Liver (tissue), 9 donors: ENCODE results near the gene NR2F1. TPM values are rescaled to one million over a fixed set of nuclear protein-coding genes. Genes with fewer than 3 reads are reported as not detected.

Experiments used
- DNase-seq: peaks from one replicate; pipeline ENCODE4 v3.0.0-alpha.2; 2017; ENCODE audit warnings: low spot score
- H3K27ac ChIP-seq, 2 donors: one replicate each; pipeline ENCODE4 v1.7.0; 2013; ENCODE audit warnings: inconsistent platforms in 2 of 2, low read length in 2 of 2, control low read depth in 1 of 2, low read depth in 1 of 2, mild to moderate bottlenecking in 1 of 2
- H3K27me3 ChIP-seq, 4 donors: one replicate each; pipeline versions ENCODE4 v1.6.1 to v1.7.0; 2013; ENCODE audit warnings: low read length in 3 of 4, inconsistent platforms in 1 of 4, mild to moderate bottlenecking in 1 of 4, moderate library complexity in 1 of 4; ENCODE audit not compliant: control insufficient read depth in 4 of 4, insufficient read depth in 4 of 4
- H3K36me3 ChIP-seq, 4 donors: one replicate each; pipeline versions ENCODE4 v1.6.1 to v1.7.0; 2013; ENCODE audit warnings: low read length in 3 of 4, mild to moderate bottlenecking in 3 of 4, low read depth in 1 of 4, moderate library complexity in 1 of 4; ENCODE audit not compliant: control insufficient read depth in 4 of 4, insufficient read depth in 3 of 4
- H3K4me1 ChIP-seq, 4 donors: one replicate each; pipeline versions ENCODE4 v1.6.1 to v1.7.0; 2013; ENCODE audit warnings: low read length in 3 of 4, mild to moderate bottlenecking in 3 of 4, moderate library complexity in 1 of 4; ENCODE audit not compliant: control insufficient read depth in 4 of 4, insufficient read depth in 4 of 4
- H3K4me3 ChIP-seq, 3 donors: one replicate each; pipeline versions ENCODE4 v1.6.1 to v1.7.0; 2013; ENCODE audit warnings: low read length in 3 of 3, control low read depth in 1 of 3, low read depth in 1 of 3, mild to moderate bottlenecking in 1 of 3
- H3K9ac ChIP-seq, 2 donors: one replicate each; pipeline ENCODE4 v1.7.0; 2013; ENCODE audit warnings: low read length in 2 of 2, mild to moderate bottlenecking in 2 of 2, moderate library complexity in 2 of 2, control low read depth in 1 of 2, low read depth in 1 of 2
- H3K9me3 ChIP-seq, 4 donors: one replicate each; pipeline versions ENCODE4 v1.6.1 to v1.7.0; 2013; ENCODE audit warnings: low read length in 3 of 4; ENCODE audit not compliant: control insufficient read depth in 4 of 4
- ATF3 ChIP-seq: IDR thresholded peaks from 2 replicates; pipeline ENCODE4 v1.6.1; 2016; ENCODE audit warnings: antibody characterized with exemption
- CTCF ChIP-seq: fragments of 150-350 bp; IDR thresholded peaks from 2 replicates; pipeline ENCODE4 v1.5.1; 2017; ENCODE audit warnings: improper control_type of control experiment, low read depth, low read length; ENCODE audit not compliant: missing input control
- EGR1 ChIP-seq, 2 donors: IDR thresholded peaks; 2 replicates each; pipeline ENCODE4 v1.6.1; 2016 to 2018; ENCODE audit warnings: antibody characterized with exemption in 2 of 2, low read depth in 2 of 2
- FOXA1 ChIP-seq: IDR thresholded peaks from 2 replicates; pipeline ENCODE4 v1.6.1; 2016; ENCODE audit warnings: antibody characterized with exemption
- FOXA2 ChIP-seq: IDR thresholded peaks from 2 replicates; pipeline ENCODE4 v1.6.1; 2016; ENCODE audit warnings: antibody characterized with exemption
- GABPA ChIP-seq, 2 donors: IDR thresholded peaks in 1 of 2; conservative IDR thresholded peaks in 1 of 2; 2 replicates each; pipeline ENCODE4 v1.6.1; 2016; ENCODE audit warnings: antibody characterized with exemption in 2 of 2, mild to moderate bottlenecking in 1 of 2, moderate library complexity in 1 of 2
- HNF4A ChIP-seq, 2 donors: conservative IDR thresholded peaks; 2 replicates each; pipeline ENCODE4 v1.6.1; 2016; ENCODE audit warnings: antibody characterized with exemption in 2 of 2, mild to moderate bottlenecking in 2 of 2
- HNF4G ChIP-seq: IDR thresholded peaks from 2 replicates; pipeline ENCODE4 v1.6.1; 2016; ENCODE audit warnings: antibody characterized with exemption
- JUND ChIP-seq, 2 donors: IDR thresholded peaks; 2 replicates each; pipeline ENCODE4 v1.6.1; 2016; ENCODE audit warnings: antibody characterized with exemption in 2 of 2
- MAX ChIP-seq: IDR thresholded peaks from 2 replicates; pipeline ENCODE4 v1.6.1; 2016; ENCODE audit warnings: antibody characterized with exemption
- NR2F2 ChIP-seq: IDR thresholded peaks from 2 replicates; pipeline ENCODE4 v1.6.1; 2016; ENCODE audit warnings: antibody characterized with exemption
- RAD21 ChIP-seq, 2 donors: IDR thresholded peaks; 2 replicates each; pipeline ENCODE4 v1.6.1; 2016; ENCODE audit warnings: antibody characterized with exemption in 2 of 2, mild to moderate bottlenecking in 2 of 2
- REST ChIP-seq: IDR thresholded peaks from 2 replicates; pipeline ENCODE4 v1.6.1; 2016; ENCODE audit warnings: antibody characterized with exemption, mild to moderate bottlenecking
- RXRA ChIP-seq, 2 donors: IDR thresholded peaks; 2 replicates each; pipeline ENCODE4 v1.6.1; 2017 to 2018; ENCODE audit warnings: antibody characterized with exemption in 2 of 2, mild to moderate bottlenecking in 1 of 2
- SP1 ChIP-seq: IDR thresholded peaks from 2 replicates; pipeline ENCODE4 v1.6.1; 2018; ENCODE audit warnings: antibody characterized with exemption, mild to moderate bottlenecking
- YY1 ChIP-seq: IDR thresholded peaks from 2 replicates; pipeline ENCODE4 v1.6.1; 2016; ENCODE audit warnings: antibody characterized with exemption, mild to moderate bottlenecking
- WGBS: extraction: QIAGEN DNeasy Blood & Tissue Kit; methylation state at CpG from one replicate; pipeline ENCODE4 v1.1.7; 2013; 5-methylcytosine and 5-hydroxymethylcytosine counted together
- polyA plus RNA-seq, 2 donors: library from polyadenylated mRNA; stranded (reverse) in 1 of 2; unstranded in 1 of 2; fragments of 200-250 nt in 1 of 2; fragments of >200 nt in 1 of 2; fragmentation: Nextera tagmentation in 1 of 2; extraction: Ambion mirVana in 1 of 2; gene quantifications; one replicate each; pipeline versions ENCODE4 v1.2.1 to v1.2.3, GENCODE V29; 2013 to 2015
- total RNA-seq, 2 donors: library from RNA; depleted of rRNA; stranded (reverse); fragments of >200 nt; gene quantifications; one replicate each; pipeline ENCODE4 v1.2.3, GENCODE V29; 2014
- donor health status: healthy.
- donor health status: healthy.
- donor health status: healthy.
- donor health status: healthy.
- donor health status: healthy.

NR2F1 gene
- total and polyA plus RNA-seq, 4 donors = 3.9 to 13.0 (median 10.6) TPM

GRCh38 chr5:93580063-93580926 is 2.7 kb upstream of the NR2F1 start:
- no peak for DNase-seq
- peak overlapping the region; percentile 5 to 88 for H3K9ac ChIP-seq
- H3K27ac ChIP-seq = peak overlapping the region; percentile 58 to 86
- peaks cover 2 to 47% (median 30%) of the 10 kb centered on the region in 4 donors for H3K4me1 ChIP-seq
- WGBS = 1% methylated on average over 73 of the region's 73 CpGs
- TF ChIP-seq YY1 = peak; percentile 19
- TF ChIP-seq RAD21 (IDR thresholded peaks at IDR 0.05) = peak in 1 of 2 donors; percentile 3
- no peak for TF ChIP-seq EGR1 (IDR thresholded peaks at IDR 0.05; ENCODE audit: low read depth in 2 of 2)
- TF ChIP-seq CTCF = no peak
- TF ChIP-seq FOXA2 = no peak
- TF ChIP-seq SP1 = no peak
- TF ChIP-seq HNF4A (conservative IDR thresholded peaks at IDR 0.05) = no peak
- TF ChIP-seq HNF4G = no peak
- TF ChIP-seq FOXA1 = no peak
- TF ChIP-seq JUND (IDR thresholded peaks at IDR 0.05) = no peak
- no peak for TF ChIP-seq REST
- H3K9me3 ChIP-seq = no peaks in the 10 kb centered on the region
- H3K4me3 ChIP-seq = peak overlapping the region; percentile 56 to 72 (median 62)
- no peaks in the 10 kb centered on the region for H3K36me3 ChIP-seq
- H3K27me3 ChIP-seq = peaks cover 0 to 21% (median 2%) of the 10 kb centered on the region in 4 donors

- H3K27me3 ChIP-seq = peaks cover 0 to 21% (median 2%) of the 10 kb centered on the region in 4 donors
- no peaks in the 10 kb centered on the region for H3K9me3 ChIP-seq
- peaks cover 2 to 48% (median 30%) of the 10 kb centered on the region in 4 donors for H3K4me1 ChIP-seq
- peak within 1 kb of the TSS; percentile 58 to 86 for H3K27ac ChIP-seq
- H3K9ac ChIP-seq = peak within 1 kb of the TSS; percentile 18 to 88
- no peak for DNase-seq
- H3K4me3 ChIP-seq = peak within 1 kb of the TSS; percentile 56 to 72 (median 62)
- WGBS = under 1% methylated on average over 41 of the region's 41 CpGs
- H3K36me3 ChIP-seq = no peaks in the 10 kb centered on the region
- TF ChIP-seq REST (no peak), RXRA (IDR thresholded peaks at IDR 0.05) (no peak), SP1 (no peak), CTCF (no peak), HNF4A (conservative IDR thresholded peaks at IDR 0.05) (no peak), RAD21 (IDR thresholded peaks at IDR 0.05) (no peak), FOXA1 (no peak), GABPA (IDR thresholded peaks at IDR 0.05 in 1 of 2, conservative IDR thresholded peaks at IDR 0.05 in 1 of 2) (no peak), MAX (no peak), JUND (IDR thresholded peaks at IDR 0.05) (no peak), ATF3 (no peak), NR2F2 (no peak), HNF4G (no peak), FOXA2 (no peak), EGR1 (IDR thresholded peaks at IDR 0.05; ENCODE audit: low read depth in 2 of 2) (no peak), YY1 (no peak)
Measured at GRCh38 chr5:93580927-93581445, 2.0 kb upstream of the NR2F1 start, which contains the start of gene NR2F1-AS1. NR2F1-AS1 (minus strand) TSS chr5:93581219.
